Measurements from ENCODE around the gene ATP13A5. TPM values are rescaled to one million over a fixed set of nuclear protein-coding genes. Genes with fewer than 3 reads are reported as not detected.

The ATP13A5 gene
- total RNA-seq, 1 experiment from 2014 or later: not detected

DNA sequence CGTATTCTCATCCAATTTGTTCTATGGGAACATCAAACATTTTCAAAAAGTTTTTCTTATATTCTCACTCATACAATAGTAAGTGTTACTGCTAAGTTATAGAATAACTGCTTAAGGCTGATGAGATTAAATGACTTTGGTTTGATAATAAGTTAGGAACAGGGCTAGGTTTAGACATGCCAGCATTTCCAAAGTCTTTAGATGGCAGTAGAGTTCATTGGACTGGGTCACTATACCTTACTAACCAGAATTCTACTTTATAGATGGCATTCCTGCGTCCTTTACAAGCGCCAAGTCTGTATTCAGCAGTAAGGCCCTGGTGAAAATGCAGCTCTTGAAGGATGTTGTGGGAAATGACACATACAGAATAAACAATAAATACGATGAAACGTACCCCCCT is 115.8 kb downstream of the ATP13A5 start:
- POLR2A ChIA-PET: no interaction called here
- CTCF ChIA-PET: no interaction called here

DNA sequence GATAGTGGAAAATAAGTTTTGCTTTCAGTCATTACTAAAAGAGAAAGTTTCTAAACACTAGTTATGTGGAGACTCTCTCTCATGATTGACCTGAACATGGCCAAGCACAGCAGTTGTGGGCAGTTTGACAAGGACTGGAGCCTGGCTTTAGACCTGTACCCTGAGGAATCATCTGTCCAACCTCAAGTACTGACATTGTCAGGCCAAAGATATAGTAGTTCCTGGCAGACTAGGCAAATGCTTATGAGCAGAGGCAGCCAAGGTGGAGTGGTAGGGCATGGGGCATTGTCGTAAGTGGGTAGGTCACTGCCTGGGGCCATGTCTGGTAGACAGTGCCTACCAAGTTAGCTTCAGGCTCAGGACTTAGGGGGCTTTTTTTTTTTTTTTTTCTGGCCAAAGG is 116.6 kb downstream of the ATP13A5 start:
- no peak overlapping the region for H3K4me3 ChIP-seq (ENCODE audit: low read depth in 2 of 2, low read length in 2 of 2)
- no peaks in the 10 kb centered on the region for H3K9me3 ChIP-seq (ENCODE audit: control insufficient read depth, insufficient read depth, low read depth, low read length)
- TF ChIP-seq TCF7L2 (IDR thresholded peaks at IDR 0.05; ENCODE audit: low read depth, low read length): no peak
- TF ChIP-seq, protein P1, sequence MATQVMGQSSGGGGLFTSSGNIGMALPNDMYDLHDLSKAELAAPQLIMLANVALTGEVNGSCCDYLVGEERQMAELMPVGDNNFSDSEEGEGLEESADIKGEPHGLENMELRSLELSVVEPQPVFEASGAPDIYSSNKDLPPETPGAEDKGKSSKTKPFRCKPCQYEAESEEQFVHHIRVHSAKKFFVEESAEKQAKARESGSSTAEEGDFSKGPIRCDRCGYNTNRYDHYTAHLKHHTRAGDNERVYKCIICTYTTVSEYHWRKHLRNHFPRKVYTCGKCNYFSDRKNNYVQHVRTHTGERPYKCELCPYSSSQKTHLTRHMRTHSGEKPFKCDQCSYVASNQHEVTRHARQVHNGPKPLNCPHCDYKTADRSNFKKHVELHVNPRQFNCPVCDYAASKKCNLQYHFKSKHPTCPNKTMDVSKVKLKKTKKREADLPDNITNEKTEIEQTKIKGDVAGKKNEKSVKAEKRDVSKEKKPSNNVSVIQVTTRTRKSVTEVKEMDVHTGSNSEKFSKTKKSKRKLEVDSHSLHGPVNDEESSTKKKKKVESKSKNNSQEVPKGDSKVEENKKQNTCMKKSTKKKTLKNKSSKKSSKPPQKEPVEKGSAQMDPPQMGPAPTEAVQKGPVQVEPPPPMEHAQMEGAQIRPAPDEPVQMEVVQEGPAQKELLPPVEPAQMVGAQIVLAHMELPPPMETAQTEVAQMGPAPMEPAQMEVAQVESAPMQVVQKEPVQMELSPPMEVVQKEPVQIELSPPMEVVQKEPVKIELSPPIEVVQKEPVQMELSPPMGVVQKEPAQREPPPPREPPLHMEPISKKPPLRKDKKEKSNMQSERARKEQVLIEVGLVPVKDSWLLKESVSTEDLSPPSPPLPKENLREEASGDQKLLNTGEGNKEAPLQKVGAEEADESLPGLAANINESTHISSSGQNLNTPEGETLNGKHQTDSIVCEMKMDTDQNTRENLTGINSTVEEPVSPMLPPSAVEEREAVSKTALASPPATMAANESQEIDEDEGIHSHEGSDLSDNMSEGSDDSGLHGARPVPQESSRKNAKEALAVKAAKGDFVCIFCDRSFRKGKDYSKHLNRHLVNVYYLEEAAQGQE (IDR thresholded peaks at IDR 0.05; ENCODE audit: insufficient read depth in 1 of 2, low read depth in 2 of 2, low read length in 1 of 2): no peak
- ChIA-PET CTCF (no interaction called here), POLR2A (no interaction called here)
- H3K4me1 ChIP-seq (ENCODE audit: control insufficient read depth, insufficient read depth, low read length): no peaks in the 10 kb centered on the region
- no peak overlapping the region for H3K27ac ChIP-seq (ENCODE audit: low read length)
- BruUV-seq (replicated peaks): no TSS peak
- H3K27me3 ChIP-seq (ENCODE audit: control insufficient read depth, insufficient read depth, low read length): no peaks in the 10 kb centered on the region
- in situ Hi-C loops (cut with HindIII; ENCODE audit: low pct_unique_long_range_greater_than_20kb, low sequenced_read_pairs) (no loop called here), intact Hi-C loops (cut with micrococcal nuclease; ENCODE audit: unreplicated experiment) (no loop called here)
- H3K36me3 ChIP-seq (ENCODE audit: control insufficient read depth, insufficient read depth, low read length): no peaks in the 10 kb centered on the region
- ATAC-seq (no peak), DNase-seq (ENCODE audit: low read depth, low spot score) (no peak)

More for the DNA sequence above, 115.8 kb downstream of the ATP13A5 start:
- DNase-seq (ENCODE audit: low read depth, low spot score) (no peak), ATAC-seq (no peak)
- H3K36me3 ChIP-seq (ENCODE audit: control insufficient read depth, insufficient read depth, low read length): no peaks in the 10 kb centered on the region
- BruUV-seq (replicated peaks): no TSS peak
- H3K4me3 ChIP-seq (ENCODE audit: low read depth in 2 of 2, low read length in 2 of 2): no peak overlapping the region
- H3K4me1 ChIP-seq (ENCODE audit: control insufficient read depth, insufficient read depth, low read length): no peaks in the 10 kb centered on the region
- no peaks in the 10 kb centered on the region for H3K9me3 ChIP-seq (ENCODE audit: control insufficient read depth, insufficient read depth, low read depth, low read length)
- no peak overlapping the region for H3K27ac ChIP-seq (ENCODE audit: low read length)
- intact Hi-C loops (cut with micrococcal nuclease; ENCODE audit: unreplicated experiment): no loop called here
- in situ Hi-C loops (cut with HindIII; ENCODE audit: low pct_unique_long_range_greater_than_20kb, low sequenced_read_pairs): no loop called here
- no peaks in the 10 kb centered on the region for H3K27me3 ChIP-seq (ENCODE audit: control insufficient read depth, insufficient read depth, low read length)
- TF ChIP-seq, protein P2, sequence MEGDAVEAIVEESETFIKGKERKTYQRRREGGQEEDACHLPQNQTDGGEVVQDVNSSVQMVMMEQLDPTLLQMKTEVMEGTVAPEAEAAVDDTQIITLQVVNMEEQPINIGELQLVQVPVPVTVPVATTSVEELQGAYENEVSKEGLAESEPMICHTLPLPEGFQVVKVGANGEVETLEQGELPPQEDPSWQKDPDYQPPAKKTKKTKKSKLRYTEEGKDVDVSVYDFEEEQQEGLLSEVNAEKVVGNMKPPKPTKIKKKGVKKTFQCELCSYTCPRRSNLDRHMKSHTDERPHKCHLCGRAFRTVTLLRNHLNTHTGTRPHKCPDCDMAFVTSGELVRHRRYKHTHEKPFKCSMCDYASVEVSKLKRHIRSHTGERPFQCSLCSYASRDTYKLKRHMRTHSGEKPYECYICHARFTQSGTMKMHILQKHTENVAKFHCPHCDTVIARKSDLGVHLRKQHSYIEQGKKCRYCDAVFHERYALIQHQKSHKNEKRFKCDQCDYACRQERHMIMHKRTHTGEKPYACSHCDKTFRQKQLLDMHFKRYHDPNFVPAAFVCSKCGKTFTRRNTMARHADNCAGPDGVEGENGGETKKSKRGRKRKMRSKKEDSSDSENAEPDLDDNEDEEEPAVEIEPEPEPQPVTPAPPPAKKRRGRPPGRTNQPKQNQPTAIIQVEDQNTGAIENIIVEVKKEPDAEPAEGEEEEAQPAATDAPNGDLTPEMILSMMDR (IDR thresholded peaks at IDR 0.05): peak; percentile 22; the same call in 1 of the 2 replicates
- TF ChIP-seq TCF7L2 (IDR thresholded peaks at IDR 0.05; ENCODE audit: low read depth, low read length): no peak
- TF ChIP-seq, protein P1 (IDR thresholded peaks at IDR 0.05; ENCODE audit: insufficient read depth in 1 of 2, low read depth in 2 of 2, low read length in 1 of 2): no peak

Measured in Panc1 (cell line).